Fibroblast of skin of left quadriceps (primary cell): ENCODE measurements around the gene FOSB.
A peak's percentile ranks its signal among the peaks of the same experiment; 100 is the strongest.

Source experiments
- DNase-seq, 2 experiments: peaks; one replicate each; pipeline ENCODE4 v3.0.0-alpha.2; 2013; ENCODE audit warnings: low read depth in 2 of 2

Gene FOSB

GRCh38 chr19:45484273-45484945 is 16.6 kb downstream of the FOSB start:
- no peak for DNase-seq

GRCh38 chr19:45485305-45486077 is 17.7 kb downstream of the FOSB start:
- peak; percentile 87 to 89 for DNase-seq

GRCh38 chr19:45488708-45489107 is 20.9 kb downstream of the FOSB start:
- no peak for DNase-seq

- DNase-seq, result no peak
Observed at GRCh38 chr19:45489216-45489855, 21.5 kb downstream of the FOSB start.

GRCh38 chr19:45492137-45492626 is 24.4 kb downstream of the FOSB start:
- no peak for DNase-seq

- peak in 1 of 2 experiments; percentile 34 for DNase-seq
Observed at GRCh38 chr19:45492627-45493470, 25.1 kb downstream of the FOSB start.

- no peak for DNase-seq
Observed at GRCh38 chr19:45494261-45494916, 26.6 kb downstream of the FOSB start.

- DNase-seq, result no peak
Observed at GRCh38 chr19:45495178-45495577, 27.4 kb downstream of the FOSB start.

GRCh38 chr19:45496349-45496953 is 28.7 kb downstream of the FOSB start:
- DNase-seq, result no peak

GRCh38 chr19:45497791-45498190 is 30.0 kb downstream of the FOSB start:
- no peak for DNase-seq

GRCh38 chr19:45498411-45499195 is 30.8 kb downstream of the FOSB start, which contains the start of gene PPM1N:
Gene PPM1N (plus strand): TSS chr19:45498443. CDS start chr19:45498473, 30 bp downstream.
- DNase-seq, result no peak

- no peak for DNase-seq
Observed at GRCh38 chr19:45499196-45500180, 31.7 kb downstream of the FOSB start.

- no peak for DNase-seq
Observed at GRCh38 chr19:45500918-45501729, 33.3 kb downstream of the FOSB start.

GRCh38 chr19:45501730-45502014 is 33.9 kb downstream of the FOSB start:
- no peak for DNase-seq

- DNase-seq, result no peak
Observed at GRCh38 chr19:45502111-45502510, 34.3 kb downstream of the FOSB start.

- no peak for DNase-seq
Observed at GRCh38 chr19:45503909-45504308, 36.1 kb downstream of the FOSB start.

- DNase-seq, result no peak
Observed at GRCh38 chr19:45505151-45505995, 37.6 kb downstream of the FOSB start.
